PC-3 (cell line): Measurements from ENCODE around the gene LTB4R2. TPM values are rescaled to one million over a fixed set of nuclear protein-coding genes. Genes with fewer than 3 reads are reported as not detected.

ENCODE experiments used
- ATAC-seq: fragments of 200-7000 bp; cut with Tn5 transposase; 2 replicates; pipeline ENCODE4 v1.9.1; 2020; ENCODE audit warnings: mild to moderate bottlenecking, moderate library complexity
- BruUV-seq: library from RNA; stranded (reverse); fragments of 400-500 nt; replicated peaks from 2 replicates; lab custom pipeline; 2021; lab: Mats Ljungman, UMichigan
- CTCF ChIA-PET: fragments of 300-600 bp; sonication (Branson Sonifier 250); formaldehyde crosslinking; loops from one replicate; lab custom pipeline; 2022; ENCODE audit warnings: antibody characterized with exemption; lab: Charles Lee
- POLR2A ChIA-PET: fragments of 300-600 bp; sonication (Branson Sonifier 250); formaldehyde crosslinking; loops from one replicate; lab custom pipeline; 2022; ENCODE audit warnings: antibody characterized with exemption; ENCODE audit not compliant: unreplicated experiment; lab: Charles Lee
- DNase-seq: peaks from one replicate; pipeline ENCODE4 v3.0.0-alpha.2; 2015
- H2AFZ ChIP-seq: fragments of 300-600 bp; sonication (generic); 2 replicates; pipeline ENCODE4 v1.6.0; 2016; ENCODE audit warnings: antibody characterized with exemption, low read length
- H3F3A ChIP-seq: fragments of 300-600 bp; sonication (generic); one replicate; pipeline ENCODE4 v1.6.0; 2017; ENCODE audit warnings: antibody characterized with exemption, low read length, control low read depth, mild to moderate bottlenecking; ENCODE audit not compliant: unreplicated experiment
- H3K27ac ChIP-seq: fragments of 300-600 bp; sonication (generic); 2 replicates; pipeline ENCODE4 v1.5.1; 2016; ENCODE audit warnings: mild to moderate bottlenecking, low read length
- H3K27me3 ChIP-seq: fragments of 300-600 bp; sonication (generic); 2 replicates; pipeline ENCODE4 v1.6.1; 2016; ENCODE audit warnings: low read length, mixed read lengths
- H3K36me3 ChIP-seq: fragments of 300-600 bp; sonication (generic); 2 replicates; pipeline ENCODE4 v1.6.1; 2016; ENCODE audit warnings: low read depth, mixed run types, low read length, mixed read lengths
- H3K4me1 ChIP-seq: fragments of 300-600 bp; sonication (generic); 2 replicates; pipeline ENCODE4 v1.5.1; 2016; ENCODE audit warnings: low read length; ENCODE audit not compliant: insufficient read depth
- H3K4me2 ChIP-seq: fragments of 300-600 bp; sonication (generic); 2 replicates; pipeline ENCODE4 v1.6.0; 2016; ENCODE audit warnings: low read length
- H3K4me3 ChIP-seq: fragments of 300-600 bp; sonication (generic); 2 replicates; pipeline ENCODE4 v1.5.1; 2016; ENCODE audit warnings: mild to moderate bottlenecking, low read length, mixed read lengths
- H3K79me2 ChIP-seq: fragments of 300-600 bp; sonication (generic); 2 replicates; pipeline ENCODE4 v1.6.1; 2017; ENCODE audit warnings: low read length, mixed read lengths
- H3K9ac ChIP-seq: fragments of 300-600 bp; sonication (generic); 2 replicates; pipeline ENCODE4 v1.6.0; 2016; ENCODE audit warnings: mild to moderate bottlenecking, low read length
- H3K9me2 ChIP-seq: fragments of 300-600 bp; sonication (generic); replicated peaks from 2 replicates; pipeline ENCODE4 v1.6.1; 2016; ENCODE audit warnings: mixed run types, low read length, mixed read lengths
- H3K9me3 ChIP-seq: fragments of 300-600 bp; sonication (generic); 2 replicates; pipeline ENCODE4 v1.6.1; 2016; ENCODE audit warnings: low read length, mixed read lengths
- H4K20me1 ChIP-seq: fragments of 300-600 bp; sonication (generic); 2 replicates; pipeline ENCODE4 v1.6.1; 2016; ENCODE audit warnings: low read length, mixed read lengths
- EZH2 ChIP-seq: fragments of 300-600 bp; sonication (generic); IDR thresholded peaks from one replicate; pipeline ENCODE4 v1.6.1; 2017; ENCODE audit warnings: antibody characterized with exemption, mild to moderate bottlenecking, low read length; ENCODE audit not compliant: unreplicated experiment
- EZH2phosphoT487 ChIP-seq: fragments of 300-600 bp; sonication (generic); IDR thresholded peaks from 2 replicates; pipeline ENCODE4 v1.6.1; 2018; ENCODE audit warnings: mild to moderate bottlenecking, antibody characterized with exemption, low read length, borderline replicate concordance
- intact Hi-C: fragments of 100-400 bp; cut with micrococcal nuclease; formaldehyde crosslinking; loops from 2 replicates; pipeline ENCODE4 v1.9.0; 2023
- total RNA-seq: library from RNA; depleted of rRNA; stranded (reverse); fragments of >200 nt; gene quantifications from 2 replicates; pipeline ENCODE4 v1.2.3, GENCODE V29; 2014
- TF ChIP-seq, protein P1 (sequence below): fragments of 300-600 bp; sonication (generic); conservative IDR thresholded peaks from 2 replicates; pipeline ENCODE4 v1.5.1; 2017; ENCODE audit warnings: antibody characterized with exemption, low read depth, mild to moderate bottlenecking, low read length

Gene LTB4R2
- total RNA-seq, 1 experiment from 2014 or later = 9.3 TPM

DNA sequence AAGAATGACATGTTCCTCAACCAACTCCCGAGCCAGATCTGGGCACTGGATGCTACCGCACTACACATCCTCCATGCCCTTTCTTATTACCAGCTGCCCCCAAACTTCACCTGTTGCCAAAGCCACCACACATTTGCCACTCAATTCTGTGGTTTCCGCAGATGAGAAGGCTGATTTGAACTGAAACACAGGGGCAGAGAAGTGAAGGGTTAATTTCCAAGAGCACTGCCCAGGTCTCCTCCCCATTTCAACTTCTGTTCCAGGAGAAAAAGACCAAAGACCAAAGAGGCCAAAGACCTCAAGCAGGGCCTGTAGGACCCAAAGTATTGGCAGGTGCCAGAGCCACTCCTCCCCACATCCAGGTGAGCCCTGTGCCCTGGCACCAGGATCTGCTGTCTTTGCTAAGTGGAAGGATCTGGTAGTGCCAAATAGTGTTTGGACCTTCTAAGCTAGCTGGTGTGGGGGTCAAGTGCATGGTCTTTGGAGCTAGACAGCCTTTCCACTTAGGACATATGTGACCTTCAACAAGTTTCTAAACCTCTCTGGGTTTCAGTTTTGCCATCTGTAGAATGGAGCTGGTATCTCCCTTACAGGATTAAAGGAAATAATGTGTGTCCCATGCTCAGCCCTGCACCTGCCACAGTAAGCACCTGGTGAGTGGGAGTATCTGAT lies 18.4 kb upstream of the LTB4R2 start:
- Histone ChIP-seq H3K9me2 (no peaks in the 10 kb centered on the region), H3F3A (no peaks in the 10 kb centered on the region), H3K4me1 (peaks cover 3% of the 10 kb centered on the region; the same call in 1 of the 2 replicates), H3K79me2 (no peaks in the 10 kb centered on the region), H3K9me3 (no peaks in the 10 kb centered on the region), H3K4me2 (no peak overlapping the region), H4K20me1 (no peaks in the 10 kb centered on the region), H3K27ac (no peak overlapping the region), H3K4me3 (no peak overlapping the region), H2AFZ (no peak overlapping the region), H3K9ac (no peak overlapping the region), H3K27me3 (no peaks in the 10 kb centered on the region), H3K36me3 (peaks cover 48% of the 10 kb centered on the region)
- no TSS peak for BruUV-seq
- intact Hi-C loops = no loop called here
- no peak for DNase-seq
- no peak for TF ChIP-seq EZH2
- ChIA-PET POLR2A (no interaction called here), CTCF (no interaction called here)
- ATAC-seq = no peak

GRCh38 chr14:24292118-24292807 lies 17.7 kb upstream of the LTB4R2 start:
- no peak overlapping the region for H3K9ac ChIP-seq
- DNase-seq (no peak), ATAC-seq (no peak)
- H2AFZ ChIP-seq = no peak overlapping the region
- no peak overlapping the region for H3K27ac ChIP-seq
- H3F3A ChIP-seq = no peaks in the 10 kb centered on the region
- BruUV-seq = no TSS peak
- no peaks in the 10 kb centered on the region for H4K20me1 ChIP-seq
- no peaks in the 10 kb centered on the region for H3K9me3 ChIP-seq
- peaks cover 9% of the 10 kb centered on the region; the same call in 1 of the 2 replicates for H3K4me1 ChIP-seq
- H3K9me2 ChIP-seq = no peaks in the 10 kb centered on the region
- TF ChIP-seq EZH2 = no peak
- no peak overlapping the region for H3K4me2 ChIP-seq
- CTCF ChIA-PET = interaction anchor here (0.5 kb wide), 1 partner anchor 77 kb away, joined by 3 read pairs; the partner anchor contains the start of gene MDP1
- H3K4me3 ChIP-seq = no peak overlapping the region
- no peaks in the 10 kb centered on the region for H3K27me3 ChIP-seq
- intact Hi-C loops = no loop called here
- peaks cover 48% of the 10 kb centered on the region for H3K36me3 ChIP-seq
- POLR2A ChIA-PET = no interaction called here
- H3K79me2 ChIP-seq = no peaks in the 10 kb centered on the region

DNA sequence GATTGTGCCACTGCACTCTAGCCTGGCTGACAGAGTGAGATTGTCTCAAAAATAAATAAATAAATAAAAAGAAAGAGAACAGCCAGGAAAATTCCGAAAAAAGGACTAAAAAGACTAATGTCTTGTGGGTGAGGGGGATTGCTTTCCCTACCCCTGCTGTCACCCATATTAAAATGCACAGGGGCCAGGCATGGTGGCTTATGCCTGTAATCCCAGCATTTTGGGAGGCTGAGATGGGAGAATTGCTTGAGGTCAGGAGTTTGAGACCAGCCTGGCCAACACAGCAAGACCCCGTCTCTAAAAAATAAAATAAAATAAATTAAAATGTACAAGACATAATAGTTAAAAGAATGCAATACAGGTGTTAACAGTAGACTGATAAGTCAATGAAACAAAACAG lies 16.4 kb upstream of the LTB4R2 start:
- no peaks in the 10 kb centered on the region for H3K27me3 ChIP-seq
- BruUV-seq = no TSS peak
- no peak for DNase-seq
- no peaks in the 10 kb centered on the region for H3K9me2 ChIP-seq
- no peak for ATAC-seq
- no peak overlapping the region for H3K27ac ChIP-seq
- no peaks in the 10 kb centered on the region for H3K9me3 ChIP-seq
- POLR2A ChIA-PET = no interaction called here
- H3F3A ChIP-seq = no peaks in the 10 kb centered on the region
- TF ChIP-seq, protein P1, sequence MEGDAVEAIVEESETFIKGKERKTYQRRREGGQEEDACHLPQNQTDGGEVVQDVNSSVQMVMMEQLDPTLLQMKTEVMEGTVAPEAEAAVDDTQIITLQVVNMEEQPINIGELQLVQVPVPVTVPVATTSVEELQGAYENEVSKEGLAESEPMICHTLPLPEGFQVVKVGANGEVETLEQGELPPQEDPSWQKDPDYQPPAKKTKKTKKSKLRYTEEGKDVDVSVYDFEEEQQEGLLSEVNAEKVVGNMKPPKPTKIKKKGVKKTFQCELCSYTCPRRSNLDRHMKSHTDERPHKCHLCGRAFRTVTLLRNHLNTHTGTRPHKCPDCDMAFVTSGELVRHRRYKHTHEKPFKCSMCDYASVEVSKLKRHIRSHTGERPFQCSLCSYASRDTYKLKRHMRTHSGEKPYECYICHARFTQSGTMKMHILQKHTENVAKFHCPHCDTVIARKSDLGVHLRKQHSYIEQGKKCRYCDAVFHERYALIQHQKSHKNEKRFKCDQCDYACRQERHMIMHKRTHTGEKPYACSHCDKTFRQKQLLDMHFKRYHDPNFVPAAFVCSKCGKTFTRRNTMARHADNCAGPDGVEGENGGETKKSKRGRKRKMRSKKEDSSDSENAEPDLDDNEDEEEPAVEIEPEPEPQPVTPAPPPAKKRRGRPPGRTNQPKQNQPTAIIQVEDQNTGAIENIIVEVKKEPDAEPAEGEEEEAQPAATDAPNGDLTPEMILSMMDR = no peak
- no peak for TF ChIP-seq EZH2
- TF ChIP-seq EZH2phosphoT487 = no peak
- H3K36me3 ChIP-seq = peaks cover 48% of the 10 kb centered on the region
- CTCF ChIA-PET = no interaction called here
- no peak overlapping the region for H3K9ac ChIP-seq
- peaks cover 7% of the 10 kb centered on the region for H3K79me2 ChIP-seq
- H3K4me2 ChIP-seq = no peak overlapping the region
- peaks cover 21% of the 10 kb centered on the region for H3K4me1 ChIP-seq
- no peaks in the 10 kb centered on the region for H4K20me1 ChIP-seq
- intact Hi-C loops = no loop called here
- no peak overlapping the region for H3K4me3 ChIP-seq
- no peak overlapping the region for H2AFZ ChIP-seq
